CD4-positive, alpha-beta T cell (primary cell): ENCODE results near the gene CFAP410. TPM values are rescaled to one million over a fixed set of nuclear protein-coding genes. Genes with fewer than 3 reads are reported as not detected.

Experiments
- ATAC-seq: fragments of 200-7000 bp; cut with Tn5 transposase; one replicate; pipeline ENCODE4 v1.10.0; 2022; ENCODE audit warnings: mild to moderate bottlenecking; ENCODE audit not compliant: poor library complexity
- CTCF ChIA-PET: fragments of 350-600 bp; sonication (Branson Sonifier 250); formaldehyde crosslinking; loops from one replicate; lab custom pipeline; 2021; ENCODE audit warnings: antibody characterized with exemption, inconsistent platforms; lab: Charles Lee
- POLR2A ChIA-PET: fragments of 350-600 bp; sonication (Branson Sonifier 250); formaldehyde crosslinking; loops from one replicate; lab custom pipeline; 2021; ENCODE audit warnings: antibody characterized with exemption, inconsistent platforms; lab: Charles Lee
- DNase-seq, 14 experiments: peaks; one replicate each; pipeline ENCODE4 v3.0.0-alpha.2; 2013 to 2020; ENCODE audit warnings: mixed read lengths in 2 of 14
- H3K27ac ChIP-seq, 2 donors: one replicate each; pipeline versions ENCODE4 v1.5.1 to v1.7.0; 2013; ENCODE audit warnings: low read length in 2 of 2, low read depth in 1 of 2, mild to moderate bottlenecking in 1 of 2
- H3K27me3 ChIP-seq, 2 experiments: 1 replicate in 1 of 2; 2 replicates in 1 of 2; pipeline versions ENCODE4 v1.6.1 to v1.7.0; 2013; ENCODE audit warnings: low read length in 2 of 2, control low read depth in 1 of 2, mild to moderate bottlenecking in 1 of 2, moderate library complexity in 1 of 2; ENCODE audit not compliant: insufficient read depth in 2 of 2, control insufficient read depth in 1 of 2
- H3K36me3 ChIP-seq: one replicate; pipeline ENCODE4 v1.6.1; 2013; ENCODE audit warnings: low read length, control low read depth; ENCODE audit not compliant: insufficient read depth
- H3K4me1 ChIP-seq: one replicate; pipeline ENCODE4 v1.6.1; 2013; ENCODE audit warnings: low read length, control low read depth; ENCODE audit not compliant: insufficient read depth
- H3K4me3 ChIP-seq: one replicate; pipeline ENCODE4 v1.5.1; 2013; ENCODE audit warnings: mild to moderate bottlenecking, low read length, moderate library complexity
- H3K9me3 ChIP-seq, 2 experiments: 1 replicate in 1 of 2; 2 replicates in 1 of 2; pipeline versions ENCODE4 v1.6.1 to v1.7.0; 2013; ENCODE audit warnings: low read length in 2 of 2, mild to moderate bottlenecking in 2 of 2, control low read depth in 1 of 2, moderate library complexity in 1 of 2; ENCODE audit not compliant: control insufficient read depth in 1 of 2, insufficient read depth in 1 of 2
- H3K27ac Mint-ChIP-seq: one replicate; pipeline ENCODE4 v1.8.0; 2020; ENCODE audit warnings: mixed read lengths
- H3K27me3 Mint-ChIP-seq: one replicate; pipeline ENCODE4 v1.8.0; 2021; ENCODE audit warnings: mixed read lengths
- H3K36me3 Mint-ChIP-seq: one replicate; pipeline ENCODE4 v1.8.0; 2021; ENCODE audit warnings: low read depth, mixed read lengths
- H3K4me1 Mint-ChIP-seq: one replicate; pipeline ENCODE4 v1.8.0; 2021; ENCODE audit warnings: low read depth, mixed read lengths
- H3K4me3 Mint-ChIP-seq: one replicate; pipeline ENCODE4 v1.8.0; 2020; ENCODE audit warnings: mild to moderate bottlenecking, mixed read lengths
- H3K9me3 Mint-ChIP-seq: one replicate; pipeline ENCODE4 v1.8.0; 2020; ENCODE audit warnings: mixed read lengths
- intact Hi-C, 2 experiments: fragments of 100-400 bp; cut with DNase I in 1 of 2; cut with micrococcal nuclease in 1 of 2; formaldehyde crosslinking; loops; one replicate each; pipeline versions ENCODE4 v1.15.1 to v1.9.0; 2023 to 2025; cut with DNase I, micrococcal nuclease
- total RNA-seq, 174 experiments: library from RNA in 2 of 174; stranded (reverse) in 2 of 174; gene quantifications; one replicate each; pipeline ENCODE4 v1.2.3 and lab custom pipeline; 2021 to 2026
- TF ChIP-seq, protein P1 (sequence below): fragments of 200-600 bp; IDR thresholded peaks from one replicate; pipeline ENCODE4 v1.8.0; 2022; ENCODE audit warnings: antibody characterized with exemption, mild to moderate bottlenecking

Gene CFAP410
- total RNA-seq, 2 experiments from 2014 or later = 50.1 to 51.6 TPM

DNA sequence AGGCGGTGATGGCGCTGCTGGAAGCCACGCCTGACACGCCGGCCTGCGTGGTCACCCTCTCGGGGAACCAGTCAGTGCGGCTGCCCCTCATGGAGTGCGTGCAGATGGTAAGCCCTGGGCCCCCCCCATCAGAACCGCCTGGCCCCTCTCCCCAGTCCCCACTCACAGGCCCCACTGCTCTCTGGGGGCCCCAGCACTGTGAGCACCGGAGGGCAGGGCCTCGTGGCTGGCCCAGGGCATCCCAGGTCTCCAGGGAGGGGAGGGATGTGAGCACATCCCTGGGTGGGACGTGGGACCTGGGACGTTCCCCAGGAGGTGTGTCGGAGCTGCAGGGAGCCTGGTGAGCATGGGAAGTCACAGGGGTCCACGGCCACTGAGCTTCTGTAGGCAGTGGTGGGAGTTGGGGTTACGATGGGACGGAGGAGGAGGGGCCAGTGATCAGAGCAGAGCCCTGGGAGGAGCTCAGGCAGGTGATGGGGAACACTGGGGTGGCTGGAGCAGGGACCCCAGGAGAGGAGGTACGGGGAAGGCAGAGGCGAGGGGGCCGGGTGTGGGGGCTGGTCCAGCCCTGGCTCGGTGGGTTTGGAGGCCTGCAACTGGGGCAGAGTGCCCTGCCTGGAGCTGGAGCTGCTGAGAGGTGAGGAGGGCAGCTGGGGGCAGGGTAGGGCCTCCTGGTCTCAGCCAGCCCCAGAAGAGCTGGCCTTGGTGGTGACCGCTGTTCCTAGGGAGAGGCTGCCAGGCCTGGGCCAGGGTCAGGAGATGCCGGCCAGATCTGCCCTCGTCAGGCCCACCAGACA is 20.5 kb downstream of the CFAP410 start:
- Mint-ChIP-seq H3K4me3 (no peak overlapping the region), H3K4me1 (no peaks in the 10 kb centered on the region), H3K27me3 (no peaks in the 10 kb centered on the region), H3K9me3 (no peaks in the 10 kb centered on the region), H3K36me3 (peaks cover 30% of the 10 kb centered on the region), H3K27ac (no peak overlapping the region)
- ATAC-seq = no peak
- Histone ChIP-seq H3K4me3 (no peak overlapping the region), H3K36me3 (peaks cover 72% of the 10 kb centered on the region), H3K27me3 (no peaks in the 10 kb centered on the region), H3K9me3 (no peaks in the 10 kb centered on the region), H3K27ac (no peak overlapping the region), H3K4me1 (no peaks in the 10 kb centered on the region)
- no peak for DNase-seq
- ChIA-PET CTCF (no interaction called here), POLR2A (no interaction called here)
- TF ChIP-seq, protein P1, sequence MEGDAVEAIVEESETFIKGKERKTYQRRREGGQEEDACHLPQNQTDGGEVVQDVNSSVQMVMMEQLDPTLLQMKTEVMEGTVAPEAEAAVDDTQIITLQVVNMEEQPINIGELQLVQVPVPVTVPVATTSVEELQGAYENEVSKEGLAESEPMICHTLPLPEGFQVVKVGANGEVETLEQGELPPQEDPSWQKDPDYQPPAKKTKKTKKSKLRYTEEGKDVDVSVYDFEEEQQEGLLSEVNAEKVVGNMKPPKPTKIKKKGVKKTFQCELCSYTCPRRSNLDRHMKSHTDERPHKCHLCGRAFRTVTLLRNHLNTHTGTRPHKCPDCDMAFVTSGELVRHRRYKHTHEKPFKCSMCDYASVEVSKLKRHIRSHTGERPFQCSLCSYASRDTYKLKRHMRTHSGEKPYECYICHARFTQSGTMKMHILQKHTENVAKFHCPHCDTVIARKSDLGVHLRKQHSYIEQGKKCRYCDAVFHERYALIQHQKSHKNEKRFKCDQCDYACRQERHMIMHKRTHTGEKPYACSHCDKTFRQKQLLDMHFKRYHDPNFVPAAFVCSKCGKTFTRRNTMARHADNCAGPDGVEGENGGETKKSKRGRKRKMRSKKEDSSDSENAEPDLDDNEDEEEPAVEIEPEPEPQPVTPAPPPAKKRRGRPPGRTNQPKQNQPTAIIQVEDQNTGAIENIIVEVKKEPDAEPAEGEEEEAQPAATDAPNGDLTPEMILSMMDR = no peak
- intact Hi-C loops = no loop called here

DNA sequence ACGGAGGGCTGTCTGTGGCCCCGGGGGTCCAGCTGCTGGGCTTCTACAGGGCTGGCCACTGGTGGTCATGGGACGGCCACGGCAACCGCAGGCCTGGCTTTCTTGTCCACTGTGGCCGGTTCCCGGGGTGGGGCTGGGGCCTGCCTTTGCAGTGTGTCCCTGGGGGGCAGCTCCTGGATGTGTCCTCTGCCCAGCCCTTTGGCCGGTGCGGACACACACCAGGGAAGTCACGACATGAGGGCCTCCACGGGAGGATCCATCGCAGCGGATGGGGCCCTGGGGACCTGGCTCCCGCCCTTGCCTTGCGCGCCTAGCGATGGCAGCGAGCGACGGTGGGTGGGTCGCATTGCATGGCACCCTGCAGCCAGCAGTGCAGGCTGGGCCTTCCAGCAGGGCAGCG is 21.3 kb downstream of the CFAP410 start:
- no peaks in the 10 kb centered on the region for H3K9me3 Mint-ChIP-seq
- no peaks in the 10 kb centered on the region for H3K9me3 ChIP-seq
- TF ChIP-seq, protein P1 = no peak
- H3K4me3 ChIP-seq = no peak overlapping the region
- H3K4me3 Mint-ChIP-seq = no peak overlapping the region
- CTCF ChIA-PET = no interaction called here
- no peak overlapping the region for H3K27ac Mint-ChIP-seq
- H3K4me1 ChIP-seq = no peaks in the 10 kb centered on the region
- peaks cover 30% of the 10 kb centered on the region for H3K36me3 Mint-ChIP-seq
- no peak overlapping the region for H3K27ac ChIP-seq
- ATAC-seq = no peak
- H3K27me3 Mint-ChIP-seq = no peaks in the 10 kb centered on the region
- intact Hi-C loops = no loop called here
- no peak for DNase-seq
- peaks cover 72% of the 10 kb centered on the region for H3K36me3 ChIP-seq
- H3K27me3 ChIP-seq = no peaks in the 10 kb centered on the region
- no peaks in the 10 kb centered on the region for H3K4me1 Mint-ChIP-seq
- POLR2A ChIA-PET = no interaction called here

DNA sequence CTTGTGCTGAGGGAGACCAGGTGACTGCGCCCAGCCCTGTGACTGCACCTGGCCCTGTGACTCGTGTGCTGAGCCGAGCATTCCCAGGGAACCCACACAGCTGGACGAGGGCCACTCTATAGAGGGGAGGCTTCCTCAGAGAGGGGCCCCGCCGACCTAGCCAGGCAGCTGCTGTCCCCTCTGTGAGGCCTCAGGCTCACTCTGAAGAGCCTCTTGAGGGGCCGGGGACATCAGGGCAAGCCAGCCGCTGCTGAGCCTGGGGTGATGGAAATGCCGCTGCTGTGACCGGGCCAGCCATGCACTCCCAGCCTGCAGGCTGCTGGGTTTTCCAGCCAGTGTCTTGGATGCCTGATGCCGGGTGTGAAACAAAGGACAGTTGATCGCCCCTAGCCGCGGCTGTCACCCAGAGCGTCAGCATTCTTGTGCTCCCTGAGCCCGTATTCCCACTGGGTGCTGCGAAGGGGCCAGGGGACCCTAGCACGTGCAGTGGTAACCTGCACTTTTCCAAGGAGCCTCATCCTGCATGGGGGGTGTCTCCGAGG is 21.9 kb downstream of the CFAP410 start:
- intact Hi-C loops = no loop called here
- TF ChIP-seq, protein P1 = no peak
- H3K9me3 ChIP-seq = no peaks in the 10 kb centered on the region
- no peaks in the 10 kb centered on the region for H3K27me3 ChIP-seq
- peaks cover 74% of the 10 kb centered on the region for H3K36me3 ChIP-seq
- DNase-seq (no peak), ATAC-seq (no peak)
- Mint-ChIP-seq H3K9me3 (no peaks in the 10 kb centered on the region), H3K36me3 (peaks cover 31% of the 10 kb centered on the region), H3K4me3 (no peak overlapping the region), H3K27me3 (no peaks in the 10 kb centered on the region), H3K27ac (no peak overlapping the region), H3K4me1 (no peaks in the 10 kb centered on the region)
- ChIA-PET POLR2A (no interaction called here), CTCF (no interaction called here)
- no peak overlapping the region for H3K4me3 ChIP-seq
- no peaks in the 10 kb centered on the region for H3K4me1 ChIP-seq
- H3K27ac ChIP-seq = no peak overlapping the region
